Neuronal stem cell (in vitro differentiated cells): ENCODE data around the gene BMPR2.
"Not testable (repeated sequence)": the region's sequence is repeated elsewhere in the genome, so short reads cannot be mapped to it uniquely, and the experiment has no call there.

Experiments
- DNase-seq: peaks from one replicate; pipeline ENCODE4 v3.0.0-alpha.2; 2013; ENCODE audit warnings: low spot score
- H2AFZ ChIP-seq: one replicate; pipeline ENCODE4 v1.6.1; 2013; ENCODE audit warnings: mild to moderate bottlenecking, low read length, inconsistent platforms
- H2AK5ac ChIP-seq: 2 replicates; pipeline ENCODE4 v1.6.1; 2013; ENCODE audit warnings: low read depth, mild to moderate bottlenecking, inconsistent platforms, low read length, moderate library complexity, mixed read lengths
- H2BK120ac ChIP-seq: 2 replicates; pipeline ENCODE4 v1.6.1; 2013; ENCODE audit warnings: low read depth, mild to moderate bottlenecking, inconsistent platforms, low read length, moderate library complexity, mixed read lengths
- H2BK12ac ChIP-seq: one replicate; pipeline ENCODE4 v1.6.1; 2013; ENCODE audit warnings: low read length, inconsistent platforms
- H2BK15ac ChIP-seq: 2 replicates; pipeline ENCODE4 v1.6.1; 2013; ENCODE audit warnings: mild to moderate bottlenecking, low read length, inconsistent platforms, mixed read lengths
- H2BK5ac ChIP-seq: one replicate; pipeline ENCODE4 v1.6.1; 2013; ENCODE audit warnings: inconsistent platforms, mild to moderate bottlenecking, low read length, moderate library complexity
- H3K14ac ChIP-seq: one replicate; pipeline ENCODE4 v1.6.1; 2013; ENCODE audit warnings: low read length, inconsistent platforms
- H3K18ac ChIP-seq: 2 replicates; pipeline ENCODE4 v1.6.1; 2013; ENCODE audit warnings: low read length, inconsistent platforms
- H3K23ac ChIP-seq: 2 replicates; pipeline ENCODE4 v1.6.1; 2013; ENCODE audit warnings: low read depth, mild to moderate bottlenecking, mixed read lengths, low read length, inconsistent platforms; ENCODE audit not compliant: poor library complexity
- H3K27ac ChIP-seq: replicated peaks from 3 replicates; pipeline ENCODE4 v1.5.1; 2013; ENCODE audit warnings: low read length, inconsistent platforms
- H3K27me3 ChIP-seq, 3 experiments: 2 replicates each; pipeline ENCODE4 v1.6.1; 2013; ENCODE audit warnings: low read length in 3 of 3, mild to moderate bottlenecking in 2 of 3, inconsistent platforms in 1 of 3, low read depth in 1 of 3, mixed read lengths in 1 of 3, moderate library complexity in 1 of 3; ENCODE audit not compliant: control insufficient read depth in 3 of 3, insufficient read depth in 3 of 3
- H3K36me3 ChIP-seq, 2 donors: replicated peaks in 1 of 2; 2 replicates each; pipeline ENCODE4 v1.6.1; 2013; ENCODE audit warnings: low read length in 2 of 2; ENCODE audit not compliant: control insufficient read depth in 2 of 2, insufficient read depth in 2 of 2
- H3K4ac ChIP-seq: 2 replicates; pipeline ENCODE4 v1.6.1; 2013; ENCODE audit warnings: inconsistent platforms, mild to moderate bottlenecking, low read length, moderate library complexity
- H3K4me1 ChIP-seq, 2 donors: 1 replicate in 1 of 2; 2 replicates in 1 of 2; pipeline ENCODE4 v1.6.1; 2013; ENCODE audit warnings: low read length in 2 of 2, low read depth in 1 of 2; ENCODE audit not compliant: control insufficient read depth in 2 of 2, insufficient read depth in 1 of 2
- H3K4me2 ChIP-seq: one replicate; pipeline ENCODE4 v1.6.1; 2013; ENCODE audit warnings: mild to moderate bottlenecking, low read length, inconsistent platforms; ENCODE audit not compliant: insufficient read depth, poor library complexity, severe bottlenecking
- H3K4me3 ChIP-seq, 2 donors: 2 replicates each; pipeline ENCODE4 v1.5.1; 2013; ENCODE audit warnings: low read length in 2 of 2, mild to moderate bottlenecking in 2 of 2, inconsistent platforms in 1 of 2, moderate library complexity in 1 of 2
- H3K79me1 ChIP-seq: one replicate; pipeline ENCODE4 v1.6.1; 2013; ENCODE audit warnings: low read depth, mild to moderate bottlenecking, inconsistent platforms, low read length, moderate library complexity
- H3K9ac ChIP-seq: one replicate; pipeline ENCODE4 v1.6.1; 2013; ENCODE audit warnings: mild to moderate bottlenecking, low read depth, low read length, inconsistent platforms; ENCODE audit not compliant: poor library complexity
- H3K9me3 ChIP-seq, 2 donors: replicated peaks in 1 of 2; 2 replicates each; pipeline versions ENCODE3 to v1.6.1; 2013; ENCODE audit warnings: low read length in 2 of 2, mild to moderate bottlenecking in 2 of 2, inconsistent platforms in 1 of 2, low read depth in 1 of 2, mixed read lengths in 1 of 2, moderate library complexity in 1 of 2; ENCODE audit not compliant: control insufficient read depth in 2 of 2, insufficient read depth in 1 of 2
- H4K8ac ChIP-seq: one replicate; pipeline ENCODE4 v1.6.1; 2013; ENCODE audit warnings: low read depth, mild to moderate bottlenecking, inconsistent platforms, low read length, moderate library complexity
- H4K91ac ChIP-seq: one replicate; pipeline ENCODE4 v1.6.1; 2013; ENCODE audit warnings: low read length, low read depth, mild to moderate bottlenecking, inconsistent platforms; ENCODE audit not compliant: poor library complexity
- WGBS, 2 donors: extraction: QIAGEN DNeasy Blood & Tissue Kit; methylation state at CpG; one replicate each; pipeline ENCODE4 v1.1.7; 2013; ENCODE audit warnings: missing lambda C conversion rate in 2 of 2, mixed read lengths in 1 of 2; ENCODE audit not compliant: insufficient read length in 2 of 2, insufficient replicate concordance in 1 of 2; ENCODE audit errors: extremely low coverage in 2 of 2; 5-methylcytosine and 5-hydroxymethylcytosine counted together

Gene BMPR2

DNA sequence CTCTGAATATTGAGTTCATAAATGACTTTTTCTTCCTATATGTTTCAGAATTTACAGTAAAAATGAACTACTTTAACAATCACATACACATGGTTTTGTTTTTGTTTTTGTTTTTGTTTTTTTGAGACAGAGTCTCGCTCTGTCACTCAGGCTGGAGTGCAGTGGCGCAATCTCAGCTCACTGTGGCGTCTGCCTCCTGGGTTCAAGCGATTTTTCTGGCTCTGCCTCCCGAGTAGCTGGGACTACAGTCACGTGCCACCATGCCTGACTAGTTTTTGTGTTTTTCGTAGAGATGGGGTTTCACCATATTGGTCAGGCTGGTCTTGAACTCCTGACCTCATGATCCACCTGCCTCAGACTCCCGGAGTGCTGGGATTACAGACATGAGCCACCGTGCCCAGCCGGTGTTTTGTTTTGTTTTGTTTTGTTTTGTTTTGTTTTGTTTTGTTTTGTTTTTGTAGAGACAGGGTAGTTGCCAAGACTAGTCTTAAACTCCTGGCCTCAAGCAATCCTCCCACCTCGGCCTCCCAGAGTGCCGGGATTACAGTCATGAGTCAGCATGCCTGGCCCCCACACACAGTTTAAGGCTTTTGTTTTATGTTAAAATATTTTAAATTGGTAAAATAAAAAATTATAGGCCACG lies 170.5 kb downstream of the BMPR2 start:
- not testable (repeated sequence) for H3K79me1 ChIP-seq, H2BK12ac ChIP-seq, H4K91ac ChIP-seq, H3K23ac ChIP-seq, H2BK15ac ChIP-seq, H3K9me3 ChIP-seq, H3K27ac ChIP-seq, H2BK5ac ChIP-seq, H3K9ac ChIP-seq, DNase-seq, H3K4me1 ChIP-seq, H3K4ac ChIP-seq, H2AFZ ChIP-seq, H3K4me2 ChIP-seq, H2BK120ac ChIP-seq, H3K18ac ChIP-seq, H4K8ac ChIP-seq, H3K4me3 ChIP-seq, H3K14ac ChIP-seq, H3K27me3 ChIP-seq, H2AK5ac ChIP-seq
- no CpG with 5 or more reads among the region's 13 CpGs for WGBS, 2 donors
- H3K36me3 ChIP-seq, result peaks cover 0 to 45% of the 10 kb centered on the region in 2 donors

DNA sequence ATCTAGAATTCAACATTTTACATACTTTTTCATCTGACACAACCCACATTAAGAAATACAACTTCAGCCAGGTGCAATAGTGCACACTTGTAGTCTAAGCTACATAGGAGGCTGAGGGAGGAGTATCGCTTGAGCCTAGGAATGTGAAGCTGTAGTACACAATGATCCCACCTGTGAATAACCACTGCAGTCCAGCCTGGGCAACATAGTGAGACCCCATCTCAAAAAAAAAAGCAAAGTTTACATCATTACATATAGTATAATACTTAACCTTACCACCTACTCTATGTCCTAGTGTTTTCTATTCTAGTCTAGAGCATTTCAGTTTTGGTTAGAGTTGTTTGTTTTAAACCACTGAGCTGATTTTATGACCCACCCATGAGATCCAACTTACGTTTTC lies 172.1 kb downstream of the BMPR2 start:
- WGBS, 2 donors, result no CpG with 5 or more reads among the region's 2 CpGs
- H2BK15ac ChIP-seq, result no peak overlapping the region
- H3K4me2 ChIP-seq, result no peak overlapping the region
- H4K91ac ChIP-seq, result no peak overlapping the region
- no peak overlapping the region for H3K18ac ChIP-seq
- no peak overlapping the region for H3K4ac ChIP-seq
- no peaks in the 10 kb centered on the region for H3K9me3 ChIP-seq
- no peak overlapping the region for H3K27ac ChIP-seq
- no peak overlapping the region for H3K14ac ChIP-seq
- no peak overlapping the region for H2BK120ac ChIP-seq
- H3K4me1 ChIP-seq, result no peaks in the 10 kb centered on the region
- no peak overlapping the region for H2BK5ac ChIP-seq
- H3K27me3 ChIP-seq, result no peaks in the 10 kb centered on the region
- H2AFZ ChIP-seq, result no peak overlapping the region
- H2BK12ac ChIP-seq, result no peak overlapping the region
- H3K36me3 ChIP-seq, result peaks cover 2 to 46% of the 10 kb centered on the region in 2 donors
- no peak overlapping the region for H3K9ac ChIP-seq
- no peaks in the 10 kb centered on the region for H3K79me1 ChIP-seq
- H2AK5ac ChIP-seq, result no peak overlapping the region
- H3K23ac ChIP-seq, result no peak overlapping the region
- no peak overlapping the region for H3K4me3 ChIP-seq
- H4K8ac ChIP-seq, result no peak overlapping the region
- no peak for DNase-seq

DNA sequence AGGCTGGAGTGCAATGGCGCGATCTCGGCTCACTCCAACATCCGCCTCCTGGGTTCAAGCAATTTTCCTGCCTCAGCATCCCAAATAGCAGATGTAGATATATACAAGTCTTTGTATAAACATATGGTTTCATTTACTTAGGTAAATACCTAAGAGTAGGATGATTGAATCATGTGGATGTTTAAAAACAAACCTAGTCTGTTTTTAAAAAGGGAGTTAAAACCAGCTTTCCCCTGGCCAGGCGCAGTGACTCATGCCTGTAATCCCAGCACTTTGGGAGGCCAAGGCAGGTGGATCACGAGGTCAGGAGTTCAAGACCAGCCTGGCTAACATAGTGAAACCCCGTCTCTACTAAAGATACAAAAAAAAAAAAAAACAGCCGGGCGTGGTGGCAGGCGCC lies 174.9 kb downstream of the BMPR2 start:
- no CpG with 5 or more reads among the region's 10 CpGs for WGBS, 2 donors
- not testable (repeated sequence) for H2BK12ac ChIP-seq, H3K18ac ChIP-seq, H3K4me2 ChIP-seq, H3K27me3 ChIP-seq, H2AK5ac ChIP-seq, H4K8ac ChIP-seq, H2BK120ac ChIP-seq, H2AFZ ChIP-seq, H4K91ac ChIP-seq, H3K27ac ChIP-seq, H3K4me1 ChIP-seq, H2BK15ac ChIP-seq, H3K79me1 ChIP-seq, DNase-seq, H3K4me3 ChIP-seq, H3K9me3 ChIP-seq, H3K23ac ChIP-seq, H3K4ac ChIP-seq, H3K9ac ChIP-seq, H3K14ac ChIP-seq, H2BK5ac ChIP-seq
- H3K36me3 ChIP-seq, result peaks cover 4 to 62% of the 10 kb centered on the region in 2 donors

DNA sequence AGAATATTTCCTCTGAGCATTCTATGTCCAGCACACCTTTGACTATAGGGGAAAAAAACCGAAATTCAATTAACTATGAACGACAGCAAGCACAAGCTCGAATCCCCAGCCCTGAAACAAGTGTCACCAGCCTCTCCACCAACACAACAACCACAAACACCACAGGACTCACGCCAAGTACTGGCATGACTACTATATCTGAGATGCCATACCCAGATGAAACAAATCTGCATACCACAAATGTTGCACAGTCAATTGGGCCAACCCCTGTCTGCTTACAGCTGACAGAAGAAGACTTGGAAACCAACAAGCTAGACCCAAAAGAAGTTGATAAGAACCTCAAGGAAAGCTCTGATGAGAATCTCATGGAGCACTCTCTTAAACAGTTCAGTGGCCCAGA lies 179.2 kb downstream of the BMPR2 start:
- H2BK15ac ChIP-seq, result no peak overlapping the region
- no peak overlapping the region for H2BK12ac ChIP-seq
- no peak overlapping the region for H2AK5ac ChIP-seq
- H3K27ac ChIP-seq, result no peak overlapping the region
- no peak overlapping the region for H2AFZ ChIP-seq
- H4K8ac ChIP-seq, result no peak overlapping the region
- H2BK120ac ChIP-seq, result no peak overlapping the region
- no peak overlapping the region for H3K4me2 ChIP-seq
- H3K4me1 ChIP-seq, result no peaks in the 10 kb centered on the region
- H3K18ac ChIP-seq, result no peak overlapping the region
- WGBS, 2 donors, result no CpG with 5 or more reads among the region's 4 CpGs
- no peaks in the 10 kb centered on the region for H3K27me3 ChIP-seq
- H3K4ac ChIP-seq, result no peak overlapping the region
- H3K4me3 ChIP-seq, result no peak overlapping the region
- H3K23ac ChIP-seq, result no peak overlapping the region
- H2BK5ac ChIP-seq, result no peak overlapping the region
- no peak for DNase-seq
- no peak overlapping the region for H3K9ac ChIP-seq
- no peaks in the 10 kb centered on the region for H3K9me3 ChIP-seq
- no peak overlapping the region for H4K91ac ChIP-seq
- no peak overlapping the region for H3K14ac ChIP-seq
- H3K36me3 ChIP-seq, result peaks cover 6 to 81% of the 10 kb centered on the region in 2 donors
- H3K79me1 ChIP-seq, result no peaks in the 10 kb centered on the region
